Nephron (organoid): ENCODE results near the gene ZBTB6.

Experiments used
- H3K27ac Mint-ChIP-seq, 3 experiments: 2 replicates each; pipeline ENCODE4 v1.8.0; 2020; ENCODE audit warnings: mixed read lengths in 3 of 3, mild to moderate bottlenecking in 2 of 3, moderate library complexity in 1 of 3
- H3K27me3 Mint-ChIP-seq: 2 replicates; pipeline ENCODE4 v1.8.0; 2021; ENCODE audit warnings: low read depth, mild to moderate bottlenecking, moderate library complexity, mixed read lengths
- H3K36me3 Mint-ChIP-seq: 2 replicates; pipeline ENCODE4 v1.8.0; 2020; ENCODE audit warnings: low read depth, mixed read lengths
- H3K4me1 Mint-ChIP-seq: 2 replicates; pipeline ENCODE4 v1.8.0; 2020; ENCODE audit warnings: mixed read lengths
- H3K4me3 Mint-ChIP-seq, 3 experiments: 2 replicates each; pipeline ENCODE4 v1.8.0; 2020; ENCODE audit warnings: mild to moderate bottlenecking in 3 of 3, mixed read lengths in 3 of 3, moderate library complexity in 2 of 3
- H3K9me3 Mint-ChIP-seq: 2 replicates; pipeline ENCODE4 v1.8.0; 2020; ENCODE audit warnings: mixed read lengths
- TF ChIP-seq, protein P1 (sequence below), 3 experiments: fragments of 200-600 bp; sonication (generic); IDR thresholded peaks; one replicate each; pipeline ENCODE4 v1.5.0; 2021; ENCODE audit warnings: antibody characterized with exemption in 3 of 3; ENCODE audit not compliant: unreplicated experiment in 3 of 3

ZBTB6 gene, protein sequence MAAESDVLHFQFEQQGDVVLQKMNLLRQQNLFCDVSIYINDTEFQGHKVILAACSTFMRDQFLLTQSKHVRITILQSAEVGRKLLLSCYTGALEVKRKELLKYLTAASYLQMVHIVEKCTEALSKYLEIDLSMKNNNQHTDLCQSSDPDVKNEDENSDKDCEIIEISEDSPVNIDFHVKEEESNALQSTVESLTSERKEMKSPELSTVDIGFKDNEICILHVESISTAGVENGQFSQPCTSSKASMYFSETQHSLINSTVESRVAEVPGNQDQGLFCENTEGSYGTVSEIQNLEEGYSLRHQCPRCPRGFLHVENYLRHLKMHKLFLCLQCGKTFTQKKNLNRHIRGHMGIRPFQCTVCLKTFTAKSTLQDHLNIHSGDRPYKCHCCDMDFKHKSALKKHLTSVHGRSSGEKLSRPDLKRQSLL

DNA sequence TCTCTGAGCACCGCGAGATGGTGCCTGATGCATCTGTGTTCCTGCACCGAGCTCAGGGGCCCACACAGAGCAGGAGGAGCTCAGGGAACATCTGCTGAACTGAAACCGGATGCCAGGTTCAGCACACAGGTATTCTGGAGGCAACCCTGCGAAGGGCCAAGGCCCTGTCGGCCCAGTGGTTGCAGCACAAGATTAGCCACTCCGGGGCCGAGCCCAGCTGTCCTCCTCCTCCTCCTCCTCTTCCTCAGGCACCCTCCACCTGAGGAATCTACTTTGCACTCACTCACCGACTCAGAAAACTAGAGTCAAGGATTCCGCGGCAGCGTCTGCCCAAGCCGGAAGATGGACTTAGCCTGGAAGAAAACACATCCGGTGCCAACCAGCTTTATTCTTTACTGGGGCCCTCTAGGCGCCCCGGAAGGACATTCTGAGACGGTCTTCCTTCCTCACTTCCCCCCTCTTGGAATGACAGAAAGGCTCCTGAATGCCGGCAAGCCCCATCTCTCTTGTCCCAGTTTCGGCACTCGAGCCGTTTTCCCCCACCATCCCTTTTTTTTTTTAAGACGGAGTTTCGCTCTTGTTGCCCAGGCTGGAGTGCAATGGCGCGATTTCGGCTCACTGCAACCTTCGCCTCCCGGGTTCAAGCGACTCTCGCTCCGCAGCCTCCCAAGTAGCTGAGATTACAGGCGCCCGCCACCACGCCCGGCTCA lies at the start of gene ZBTB6:
Gene ZBTB6 (minus strand): TSS at position 360 of the 710 bp plus-strand sequence. CDS start 1,251 bp downstream, outside the sequence.
- peaks cover 18% of the 10 kb centered on the region for H3K4me1 Mint-ChIP-seq
- TF ChIP-seq, protein P1, sequence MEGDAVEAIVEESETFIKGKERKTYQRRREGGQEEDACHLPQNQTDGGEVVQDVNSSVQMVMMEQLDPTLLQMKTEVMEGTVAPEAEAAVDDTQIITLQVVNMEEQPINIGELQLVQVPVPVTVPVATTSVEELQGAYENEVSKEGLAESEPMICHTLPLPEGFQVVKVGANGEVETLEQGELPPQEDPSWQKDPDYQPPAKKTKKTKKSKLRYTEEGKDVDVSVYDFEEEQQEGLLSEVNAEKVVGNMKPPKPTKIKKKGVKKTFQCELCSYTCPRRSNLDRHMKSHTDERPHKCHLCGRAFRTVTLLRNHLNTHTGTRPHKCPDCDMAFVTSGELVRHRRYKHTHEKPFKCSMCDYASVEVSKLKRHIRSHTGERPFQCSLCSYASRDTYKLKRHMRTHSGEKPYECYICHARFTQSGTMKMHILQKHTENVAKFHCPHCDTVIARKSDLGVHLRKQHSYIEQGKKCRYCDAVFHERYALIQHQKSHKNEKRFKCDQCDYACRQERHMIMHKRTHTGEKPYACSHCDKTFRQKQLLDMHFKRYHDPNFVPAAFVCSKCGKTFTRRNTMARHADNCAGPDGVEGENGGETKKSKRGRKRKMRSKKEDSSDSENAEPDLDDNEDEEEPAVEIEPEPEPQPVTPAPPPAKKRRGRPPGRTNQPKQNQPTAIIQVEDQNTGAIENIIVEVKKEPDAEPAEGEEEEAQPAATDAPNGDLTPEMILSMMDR (IDR thresholded peaks at IDR 0.05; ENCODE audit: unreplicated experiment in 3 of 3), result no peak
- H3K4me3 Mint-ChIP-seq, result peak within 1 kb of the TSS; percentile 91 to 98 (median 96)
- H3K27me3 Mint-ChIP-seq, result no peaks in the 10 kb centered on the region
- H3K36me3 Mint-ChIP-seq, result peaks cover 19% of the 10 kb centered on the region
- peak within 1 kb of the TSS; percentile 95 to 99 (median 99) for H3K27ac Mint-ChIP-seq
- no peaks in the 10 kb centered on the region for H3K9me3 Mint-ChIP-seq

DNA sequence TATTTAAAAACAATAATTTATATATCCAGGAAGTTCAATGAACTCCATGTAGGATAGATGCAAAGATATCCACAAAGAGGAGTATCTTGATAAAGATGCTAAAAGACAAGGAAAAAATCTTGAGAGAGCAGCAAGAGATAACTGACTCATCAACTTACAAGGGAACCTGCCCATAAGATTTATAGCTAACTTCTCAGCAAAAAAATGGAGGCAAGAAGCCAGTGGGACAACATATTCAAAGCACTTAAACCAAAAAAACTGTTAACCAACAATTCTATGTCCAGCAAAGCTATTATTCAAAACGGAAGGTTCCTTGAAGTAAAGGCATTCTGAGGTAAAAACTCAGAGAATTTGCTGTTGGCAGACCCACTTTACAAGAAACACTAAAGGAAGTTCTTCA lies 48.0 kb upstream of the ZBTB6 start:
- Mint-ChIP-seq H3K36me3 (peaks cover 76% of the 10 kb centered on the region), H3K4me1 (no peaks in the 10 kb centered on the region), H3K27me3 (no peaks in the 10 kb centered on the region), H3K9me3 (peaks cover 3% of the 10 kb centered on the region), H3K4me3 (no peak overlapping the region), H3K27ac (no peak overlapping the region)
- TF ChIP-seq, protein P1 (IDR thresholded peaks at IDR 0.05; ENCODE audit: unreplicated experiment in 3 of 3), result no peak

DNA sequence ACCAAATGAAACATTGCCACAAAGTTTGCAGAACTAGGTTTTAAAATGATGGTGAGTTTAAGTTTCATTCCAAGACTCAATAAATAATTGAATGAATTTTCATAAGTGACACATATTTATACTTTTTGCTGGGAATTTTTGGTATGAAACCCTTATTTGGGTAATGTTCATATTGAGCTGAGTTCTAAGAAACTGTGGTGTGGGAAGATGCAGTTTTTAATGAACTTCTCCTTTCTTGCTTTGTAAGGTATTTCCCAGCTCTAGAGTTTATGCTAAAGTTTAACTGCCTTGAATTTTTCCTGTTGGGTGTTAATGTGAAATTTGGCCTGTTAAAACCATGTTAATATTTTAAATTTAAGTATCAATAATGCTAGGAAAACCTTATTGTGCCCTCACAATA lies 42.8 kb upstream of the ZBTB6 start:
- TF ChIP-seq, protein P1 (IDR thresholded peaks at IDR 0.05; ENCODE audit: unreplicated experiment in 3 of 3), result no peak
- Mint-ChIP-seq H3K4me3 (no peak overlapping the region), H3K27me3 (no peaks in the 10 kb centered on the region), H3K9me3 (peaks cover 3% of the 10 kb centered on the region), H3K36me3 (peaks cover 40% of the 10 kb centered on the region), H3K4me1 (peaks cover 18% of the 10 kb centered on the region), H3K27ac (no peak overlapping the region)

DNA sequence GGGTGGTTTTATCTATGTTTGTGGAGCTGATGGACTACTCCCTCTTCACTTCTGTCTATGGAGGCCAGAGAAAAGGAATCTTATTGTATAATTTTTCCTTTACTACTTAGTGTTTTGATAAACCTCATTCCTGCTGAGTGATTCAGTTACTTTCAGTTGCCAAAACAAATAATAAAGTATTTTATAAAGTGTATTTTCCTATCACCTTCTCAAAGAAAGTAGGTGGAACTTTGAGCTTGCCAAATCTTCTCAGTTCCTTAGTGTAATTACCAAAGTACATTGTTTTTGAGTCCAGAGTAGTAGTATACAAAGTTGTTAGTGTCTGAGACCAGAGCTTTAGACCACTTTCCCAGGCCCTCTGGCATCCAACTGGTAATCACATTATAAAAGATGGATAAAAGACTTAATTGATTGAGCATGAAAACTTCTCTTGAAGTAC lies 41.1 kb upstream of the ZBTB6 start:
- H3K9me3 Mint-ChIP-seq, result no peaks in the 10 kb centered on the region
- peak overlapping the region in 1 of 3 experiments; percentile 59 for H3K27ac Mint-ChIP-seq
- peaks cover 24% of the 10 kb centered on the region for H3K4me1 Mint-ChIP-seq
- H3K36me3 Mint-ChIP-seq, result peaks cover 27% of the 10 kb centered on the region
- no peaks in the 10 kb centered on the region for H3K27me3 Mint-ChIP-seq
- TF ChIP-seq, protein P1 (IDR thresholded peaks at IDR 0.05; ENCODE audit: unreplicated experiment in 3 of 3), result no peak
- no peak overlapping the region for H3K4me3 Mint-ChIP-seq

DNA sequence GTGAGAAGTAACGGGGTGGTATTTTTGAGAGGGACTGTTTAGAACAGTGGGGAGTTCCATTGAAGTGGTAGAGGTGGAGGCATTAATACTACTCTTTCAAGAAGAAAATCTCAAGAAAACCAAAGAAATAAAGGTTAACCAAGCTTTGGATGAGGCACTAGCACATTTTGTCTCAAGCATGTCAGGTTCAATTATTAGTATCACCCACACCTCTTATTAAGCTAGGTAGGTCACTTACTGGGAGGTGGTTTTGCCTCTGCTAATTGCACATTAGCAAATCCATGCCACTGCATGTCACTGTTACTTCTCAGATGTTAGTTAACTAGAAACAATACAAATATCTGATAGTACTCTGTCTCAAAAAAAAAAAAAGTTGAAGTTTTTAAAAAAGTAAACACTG lies 37.9 kb upstream of the ZBTB6 start:
- peaks cover 10% of the 10 kb centered on the region for H3K36me3 Mint-ChIP-seq
- TF ChIP-seq, protein P1 (IDR thresholded peaks at IDR 0.05; ENCODE audit: unreplicated experiment in 3 of 3), result no peak
- H3K27me3 Mint-ChIP-seq, result no peaks in the 10 kb centered on the region

More for the DNA sequence above, 37.9 kb upstream of the ZBTB6 start:
- Mint-ChIP-seq H3K4me1 (peaks cover 31% of the 10 kb centered on the region), H3K4me3 (no peak overlapping the region), H3K9me3 (no peaks in the 10 kb centered on the region), H3K27ac (no peak overlapping the region)
